H9 (cell line): ENCODE results near the gene EBPL. TPM values are rescaled to one million over a fixed set of nuclear protein-coding genes. Genes with fewer than 3 reads are reported as not detected.

Experiments
- DNase-seq: peaks from one replicate; pipeline ENCODE4 v3.0.0-alpha.2; 2017
- H2AFZ ChIP-seq: one replicate; pipeline ENCODE4 v1.6.1; 2013; ENCODE audit warnings: mild to moderate bottlenecking, low read length, control low read depth, moderate library complexity
- H2AK5ac ChIP-seq: 2 replicates; pipeline ENCODE4 v1.6.1; 2013; ENCODE audit warnings: low read length, control low read depth, mixed read lengths; ENCODE audit not compliant: insufficient read length
- H2BK120ac ChIP-seq: one replicate; pipeline ENCODE4 v1.6.1; 2013; ENCODE audit warnings: low read depth, mild to moderate bottlenecking, low read length, control low read depth, inconsistent platforms; ENCODE audit not compliant: poor library complexity, severe bottlenecking
- H2BK12ac ChIP-seq: 2 replicates; pipeline ENCODE4 v1.6.1; 2013; ENCODE audit warnings: low read length, control low read depth, mixed read lengths, low read depth; ENCODE audit not compliant: insufficient read length
- H2BK15ac ChIP-seq: 2 replicates; pipeline ENCODE4 v1.6.1; 2013; ENCODE audit warnings: low read depth, low read length, control low read depth
- H2BK20ac ChIP-seq: one replicate; pipeline ENCODE4 v1.6.1; 2013; ENCODE audit warnings: low read depth, mild to moderate bottlenecking, low read length, control low read depth, inconsistent platforms; ENCODE audit not compliant: poor library complexity, severe bottlenecking
- H2BK5ac ChIP-seq: 2 replicates; pipeline ENCODE4 v1.6.1; 2013; ENCODE audit warnings: low read length, control low read depth, mixed read lengths; ENCODE audit not compliant: insufficient read length
- H3K14ac ChIP-seq: 2 replicates; pipeline ENCODE4 v1.6.1; 2013; ENCODE audit warnings: low read length, control low read depth; ENCODE audit not compliant: insufficient read depth
- H3K18ac ChIP-seq: 2 replicates; pipeline ENCODE4 v1.6.1; 2013; ENCODE audit warnings: low read depth, mild to moderate bottlenecking, mixed read lengths, low read length, control low read depth; ENCODE audit not compliant: insufficient read length
- H3K23ac ChIP-seq: 2 replicates; pipeline ENCODE4 v1.6.1; 2013; ENCODE audit warnings: low read length, control low read depth, mixed read lengths, low read depth; ENCODE audit not compliant: insufficient read length
- H3K23me2 ChIP-seq: 2 replicates; pipeline ENCODE4 v1.6.1; 2013; ENCODE audit warnings: low read depth, mild to moderate bottlenecking, mixed read lengths, low read length, control low read depth; ENCODE audit not compliant: insufficient read length, poor library complexity, severe bottlenecking
- H3K27ac ChIP-seq: 2 replicates; pipeline ENCODE4 v1.5.1; 2013; ENCODE audit warnings: low read length, control low read depth, mixed read lengths, low read depth; ENCODE audit not compliant: insufficient read length
- H3K27me3 ChIP-seq: 2 replicates; pipeline ENCODE4 v1.6.1; 2013; ENCODE audit warnings: low read length, control low read depth, inconsistent platforms; ENCODE audit not compliant: insufficient read depth
- H3K4ac ChIP-seq: 2 replicates; pipeline ENCODE4 v1.6.1; 2013; ENCODE audit warnings: low read depth, mild to moderate bottlenecking, control low read depth, inconsistent platforms, low read length, moderate library complexity
- H3K4me1 ChIP-seq: 2 replicates; pipeline ENCODE4 v1.6.1; 2013; ENCODE audit warnings: low read length, control low read depth, inconsistent platforms; ENCODE audit not compliant: insufficient read depth
- H3K4me2 ChIP-seq: 2 replicates; pipeline ENCODE4 v1.6.1; 2013; ENCODE audit warnings: low read length, control low read depth, mixed read lengths; ENCODE audit not compliant: insufficient read length, insufficient read depth
- H3K56ac ChIP-seq: 2 replicates; pipeline ENCODE4 v1.6.1; 2013; ENCODE audit warnings: low read depth, mild to moderate bottlenecking, mixed read lengths, low read length, control low read depth; ENCODE audit not compliant: insufficient read length
- H3K79me1 ChIP-seq: 2 replicates; pipeline ENCODE4 v1.6.1; 2013; ENCODE audit warnings: low read depth, mild to moderate bottlenecking, moderate library complexity, low read length, control low read depth, inconsistent platforms; ENCODE audit not compliant: insufficient read depth, poor library complexity, severe bottlenecking
- H3K79me2 ChIP-seq: 2 replicates; pipeline ENCODE4 v1.6.1; 2013; ENCODE audit warnings: low read length, control low read depth, inconsistent platforms; ENCODE audit not compliant: insufficient read depth
- H3K9ac ChIP-seq: 2 replicates; pipeline ENCODE4 v1.6.1; 2013; ENCODE audit warnings: low read length, control low read depth, mixed read lengths; ENCODE audit not compliant: insufficient read length; ENCODE audit errors: extremely low read depth
- H3K9me3 ChIP-seq: one replicate; pipeline ENCODE4 v1.6.1; 2013; ENCODE audit warnings: low read depth, low read length, inconsistent platforms; ENCODE audit not compliant: control insufficient read depth
- H3T11ph ChIP-seq: one replicate; pipeline ENCODE4 v1.6.1; 2013; ENCODE audit warnings: mild to moderate bottlenecking, low read length, control low read depth, inconsistent platforms
- H4K20me1 ChIP-seq: one replicate; pipeline ENCODE4 v1.6.1; 2013; ENCODE audit not compliant: control insufficient read depth, insufficient read length, insufficient read depth
- H4K5ac ChIP-seq: 2 replicates; pipeline ENCODE4 v1.6.1; 2013; ENCODE audit warnings: low read depth, mild to moderate bottlenecking, mixed read lengths, low read length, control low read depth; ENCODE audit not compliant: insufficient read length
- H4K8ac ChIP-seq: replicated peaks from 2 replicates; pipeline ENCODE4 v1.6.1; 2013; ENCODE audit warnings: low read length, control low read depth, mixed read lengths, low read depth; ENCODE audit not compliant: insufficient read length
- H4K91ac ChIP-seq: 2 replicates; pipeline ENCODE4 v1.6.1; 2013; ENCODE audit warnings: low read depth, mild to moderate bottlenecking, moderate library complexity, mixed read lengths, low read length, control low read depth; ENCODE audit not compliant: insufficient read length
- H3K27ac Mint-ChIP-seq, 3 experiments: 2 replicates in 2 of 3; 3 replicates in 1 of 3; pipeline ENCODE4 v1.8.0; 2020 to 2021; ENCODE audit warnings: mixed read lengths in 3 of 3, mild to moderate bottlenecking in 1 of 3, moderate library complexity in 1 of 3
- H3K27me3 Mint-ChIP-seq: 2 replicates; pipeline ENCODE4 v1.8.0; 2021; ENCODE audit warnings: low read depth, mild to moderate bottlenecking, moderate library complexity, mixed read lengths
- H3K36me3 Mint-ChIP-seq, 3 experiments: 2 replicates in 2 of 3; 3 replicates in 1 of 3; pipeline ENCODE4 v1.8.0; 2020 to 2021; ENCODE audit warnings: low read depth in 3 of 3, mixed read lengths in 3 of 3; ENCODE audit not compliant: insufficient read depth in 1 of 3
- H3K4me1 Mint-ChIP-seq, 2 experiments: 2 replicates each; pipeline ENCODE4 v1.8.0; 2020; ENCODE audit warnings: mixed read lengths in 2 of 2
- H3K4me3 Mint-ChIP-seq, 2 experiments: 2 replicates in 1 of 2; 3 replicates in 1 of 2; pipeline ENCODE4 v1.8.0; 2020 to 2021; ENCODE audit warnings: mild to moderate bottlenecking in 2 of 2, mixed read lengths in 2 of 2, moderate library complexity in 1 of 2
- H3K9me3 Mint-ChIP-seq, 2 experiments: 2 replicates in 1 of 2; 3 replicates in 1 of 2; pipeline ENCODE4 v1.8.0; 2020; ENCODE audit warnings: mild to moderate bottlenecking in 2 of 2, mixed read lengths in 2 of 2, moderate library complexity in 1 of 2
- CTCF ChIP-seq: fragments of 200-600 bp; sonication (generic); conservative IDR thresholded peaks from 3 replicates; pipeline ENCODE4 v1.8.0; 2021; ENCODE audit warnings: antibody characterized with exemption, mild to moderate bottlenecking
- WGBS: extraction: QIAGEN DNeasy Blood & Tissue Kit; methylation state at CpG from one replicate; pipeline ENCODE4 v1.1.7; 2013; ENCODE audit warnings: missing lambda C conversion rate, low lambda C conversion rate, mixed read lengths; ENCODE audit not compliant: insufficient read length; ENCODE audit errors: extremely low coverage; 5-methylcytosine and 5-hydroxymethylcytosine counted together
- total RNA-seq: library from RNA; stranded (reverse); gene quantifications from 2 replicates; pipeline ENCODE4 v1.2.1, GENCODE V29; 2021

EBPL gene
- total RNA-seq, 1 experiment from 2014 or later: 65.9 TPM

GRCh38 chr13:49693191-49693733 is 2.0 kb upstream of the EBPL start:
- no peaks in the 10 kb centered on the region; the same call in 1 of the 2 replicates for H3K27me3 Mint-ChIP-seq
- H3K36me3 Mint-ChIP-seq: peaks cover 7 to 14% (median 8%) of the 10 kb centered on the region in 3 experiments; a peak in 5 of 7 replicates
- H2BK20ac ChIP-seq: no peak overlapping the region
- no peak overlapping the region for H4K5ac ChIP-seq
- H3K27me3 ChIP-seq: no peaks in the 10 kb centered on the region
- H2AFZ ChIP-seq: no peak overlapping the region
- WGBS: no CpG with 5 or more reads among the region's 4 CpGs
- no peak overlapping the region for H4K8ac ChIP-seq
- H3K9ac ChIP-seq: no peak overlapping the region
- no peak overlapping the region for H3T11ph ChIP-seq
- no peak overlapping the region for H3K4ac ChIP-seq
- H4K20me1 ChIP-seq: no peaks in the 10 kb centered on the region
- H3K79me2 ChIP-seq: peaks cover 5% of the 10 kb centered on the region; the same call in 1 of the 2 replicates
- H3K4me2 ChIP-seq: no peak overlapping the region
- no peak overlapping the region for H3K4me3 Mint-ChIP-seq
- no peaks in the 10 kb centered on the region; a peak in 1 of 5 replicates for H3K9me3 Mint-ChIP-seq
- no peak overlapping the region for H3K18ac ChIP-seq
- peaks cover 3% of the 10 kb centered on the region; the same call in 1 of the 2 replicates for H3K4me1 ChIP-seq
- H3K56ac ChIP-seq: no peak overlapping the region
- no peaks in the 10 kb centered on the region for H3K9me3 ChIP-seq
- H2BK15ac ChIP-seq: no peak overlapping the region
- no peak overlapping the region for H2BK5ac ChIP-seq
- no peak overlapping the region for H3K27ac Mint-ChIP-seq
- H3K27ac ChIP-seq: no peak overlapping the region
- no peak overlapping the region for H2AK5ac ChIP-seq
- no peak overlapping the region for H2BK12ac ChIP-seq
- no peak overlapping the region for H4K91ac ChIP-seq
- no peak overlapping the region for H3K14ac ChIP-seq
- no peak for TF ChIP-seq CTCF
- H3K79me1 ChIP-seq: no peaks in the 10 kb centered on the region
- no peak overlapping the region for H2BK120ac ChIP-seq
- DNase-seq: no peak
- H3K23ac ChIP-seq: no peak overlapping the region
- H3K4me1 Mint-ChIP-seq: peaks cover 13 to 21% of the 10 kb centered on the region in 2 experiments
- H3K23me2 ChIP-seq: no peaks in the 10 kb centered on the region
